Suppressor macrophage treated with lipopolysaccharide for 4 hours (primary cell): ENCODE measurements around the gene ZNF264.
A peak's percentile ranks its signal among the peaks of the same experiment; 100 is the strongest.
"Not testable (repeated sequence)": the region's sequence is repeated elsewhere in the genome, so short reads cannot be mapped to it uniquely, and the experiment has no call there.

Experiments
- DNase-seq: peaks from one replicate; pipeline ENCODE4 v3.0.0-alpha.2; 2020

Gene ZNF264

DNA sequence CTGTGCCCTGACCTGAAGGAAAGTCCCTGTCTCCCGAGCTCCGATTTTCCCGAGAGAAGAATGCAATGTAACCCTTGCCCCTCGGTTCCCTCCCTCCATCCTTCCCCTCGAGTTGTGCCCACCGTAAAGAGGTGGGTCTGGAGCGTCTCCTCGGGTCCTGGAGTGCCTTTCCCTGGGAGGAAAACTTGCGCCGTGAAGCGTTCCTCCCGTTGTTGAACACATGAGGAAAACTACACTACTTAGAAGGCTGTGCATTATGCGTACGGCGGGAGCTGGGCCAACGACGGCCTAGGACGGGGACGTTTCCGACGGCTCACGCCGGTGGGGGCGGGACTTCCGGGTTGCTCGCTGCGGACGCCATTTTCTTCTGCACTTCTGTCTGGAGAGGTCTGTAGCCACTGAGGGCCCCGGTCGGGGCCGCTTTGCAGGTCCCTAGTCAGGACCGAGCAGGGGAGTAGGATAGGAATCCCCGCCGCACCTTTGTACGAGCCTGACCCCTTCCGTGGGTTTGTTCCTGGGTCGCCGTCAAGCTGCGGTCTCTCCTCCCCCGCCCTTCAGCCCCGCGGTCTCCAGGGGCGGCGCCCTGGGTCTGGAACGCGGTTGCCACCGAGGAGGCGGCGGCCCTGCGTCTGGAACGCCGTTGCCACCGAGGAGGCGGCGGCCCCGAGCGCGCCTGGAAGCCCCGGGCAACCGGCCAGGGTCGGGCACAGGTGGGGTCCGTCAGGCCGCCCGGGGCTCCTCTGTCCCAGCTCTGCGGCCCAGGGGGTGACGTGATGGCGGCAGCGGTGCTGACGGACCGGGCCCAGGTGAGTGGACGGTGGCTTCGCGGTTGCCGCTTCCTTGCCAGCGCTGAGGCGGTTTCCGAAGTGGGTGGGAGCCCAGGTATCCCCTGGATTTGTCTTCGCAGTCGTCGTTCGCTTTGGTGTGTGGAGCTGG is at the start of gene ZNF264:
ZNF264 (plus strand) TSS at position 360 of the 936 bp plus-strand sequence; CDS start at position 774, 414 bp downstream.
- peak; percentile 89 for DNase-seq

DNA sequence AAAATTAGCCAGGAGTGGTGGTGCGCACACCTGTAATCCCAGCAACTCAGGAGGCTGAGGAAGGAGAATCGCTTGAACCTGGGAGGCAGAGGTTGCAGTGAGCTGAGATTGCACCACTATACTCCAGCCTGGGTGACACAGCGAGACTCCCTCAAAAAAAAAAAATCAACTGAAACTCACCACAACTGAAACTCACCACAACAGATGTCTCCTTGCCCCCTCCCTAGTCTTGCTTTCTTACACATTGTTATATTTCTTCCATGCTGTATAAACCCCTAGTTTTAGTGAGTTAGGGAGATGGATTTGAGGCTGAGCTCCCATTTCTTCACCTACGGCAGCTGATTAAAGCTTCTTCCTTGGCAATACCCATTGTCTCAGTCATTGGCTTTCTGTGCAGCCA is 49.6 kb upstream of the ZNF264 start:
- DNase-seq: no peak

DNA sequence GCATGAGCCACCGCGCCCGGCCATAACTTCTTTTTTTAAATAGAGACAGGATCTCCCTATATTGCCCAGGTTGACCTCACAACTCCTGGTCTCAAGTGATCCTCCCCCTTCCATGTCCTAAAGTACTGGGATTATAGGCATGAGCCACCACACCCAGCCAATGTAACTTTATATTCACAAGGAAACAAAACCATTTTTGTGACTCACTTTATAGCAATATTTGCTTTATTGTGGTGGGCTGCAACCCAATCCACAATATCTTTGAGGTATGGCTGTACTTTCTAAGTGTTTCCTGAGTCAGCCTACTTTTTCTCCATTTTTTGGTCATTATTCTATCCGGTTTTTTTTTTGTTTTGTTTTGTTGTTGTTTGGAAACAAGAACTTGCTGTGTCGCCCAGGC is 38.4 kb upstream of the ZNF264 start:
- no peak for DNase-seq

DNA sequence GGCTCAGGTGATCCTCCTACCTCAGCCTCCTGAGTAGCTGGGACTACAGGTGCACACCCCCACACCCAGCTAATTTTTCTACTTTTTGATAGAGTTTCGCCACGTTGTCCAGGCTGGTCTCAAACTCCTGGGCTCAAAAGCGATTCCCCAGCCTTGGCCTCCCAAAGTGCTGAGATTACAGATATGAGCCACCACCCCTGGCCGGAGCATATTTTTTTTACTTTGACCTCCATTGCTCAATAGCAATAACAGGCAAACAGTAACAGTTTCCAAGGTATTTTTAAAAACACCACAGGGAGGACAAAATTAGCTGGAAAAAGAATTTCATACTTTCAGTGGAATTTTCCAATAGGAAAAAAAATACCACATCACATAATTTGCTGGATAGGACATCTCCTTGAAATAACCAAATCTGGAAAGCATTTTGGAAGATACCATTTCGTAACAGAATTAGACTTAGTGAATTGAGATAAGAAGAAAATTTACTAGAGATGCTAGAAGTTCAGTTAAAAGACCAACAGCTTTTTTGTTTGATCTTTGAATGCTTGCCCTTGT is 29.2 kb upstream of the ZNF264 start:
- DNase-seq: no peak

DNA sequence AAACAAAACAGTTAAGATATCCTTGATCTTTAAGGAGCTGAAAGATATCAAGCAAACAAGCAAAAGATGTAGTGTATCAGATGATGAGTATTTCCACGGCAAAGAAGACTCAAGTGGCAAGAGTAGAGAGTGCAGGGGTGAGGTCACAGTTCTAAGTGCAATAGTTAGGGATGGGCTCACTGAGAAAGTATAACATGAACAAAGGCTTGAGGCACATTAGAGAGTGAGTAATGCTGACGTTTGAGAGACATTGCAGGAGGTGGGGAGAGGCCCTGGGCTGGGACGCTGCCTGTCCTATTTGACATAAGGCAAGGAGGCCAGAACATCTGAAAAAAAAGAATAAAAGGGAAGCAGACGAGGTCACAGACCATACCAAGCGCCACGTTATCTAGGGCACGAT is 25.5 kb upstream of the ZNF264 start:
- no peak for DNase-seq

DNA sequence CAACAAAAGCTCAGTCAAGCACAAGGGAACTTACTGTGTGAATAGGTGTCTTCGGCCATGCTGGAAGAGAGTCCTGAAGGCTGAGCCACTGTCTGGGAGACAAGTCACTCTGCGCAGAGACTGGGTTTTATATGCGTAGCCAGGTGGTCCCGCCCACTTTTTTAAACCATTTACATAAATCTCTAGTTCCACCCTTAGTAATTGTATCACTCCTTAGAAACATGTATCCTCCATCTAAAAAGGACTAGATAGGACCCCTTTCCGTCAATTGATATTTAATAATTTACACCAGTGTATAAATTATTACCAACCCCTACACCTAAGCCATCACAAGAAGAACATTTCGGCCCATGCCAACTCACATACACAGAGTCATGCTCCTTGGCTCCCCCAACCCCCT is 23.9 kb upstream of the ZNF264 start, which contains the start of gene DUXA:
DUXA (minus strand) TSS at position 101 of the 400 bp plus-strand sequence; CDS start at position 59, 42 bp downstream.
- DNase-seq: no peak

DNA sequence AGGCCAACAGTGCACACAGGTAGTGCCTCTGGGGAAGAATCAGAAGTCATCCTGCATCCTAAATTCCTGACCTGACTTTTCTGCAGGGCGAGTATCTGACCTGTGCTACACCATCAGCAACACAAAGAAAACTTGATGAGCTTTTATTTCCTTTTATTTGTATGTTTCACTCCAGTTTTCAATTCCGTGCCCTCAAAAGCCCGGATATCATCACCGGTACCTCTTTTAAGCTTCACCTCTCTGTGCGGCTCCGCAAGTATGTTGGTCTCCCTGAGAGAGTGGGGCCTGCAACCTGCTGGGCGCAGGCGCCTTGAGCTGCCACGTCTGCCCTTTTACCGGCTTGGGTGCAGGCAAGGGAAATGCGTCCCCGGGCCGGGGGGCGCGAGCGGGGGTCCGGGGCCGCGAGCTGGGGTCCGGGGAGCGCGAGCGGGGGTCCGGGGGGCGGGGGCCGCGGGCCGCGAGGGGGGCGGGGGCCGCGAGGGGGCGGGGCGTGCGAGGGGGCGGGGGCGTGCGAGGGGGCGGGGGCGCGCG is 19.7 kb upstream of the ZNF264 start:
- no peak for DNase-seq

GRCh38 chr19:57190301-57190700 is 999 bp upstream of the ZNF264 start:
- DNase-seq: peak; percentile 13

GRCh38 chr19:57192077-57192420 is 749 bp downstream of the ZNF264 start:
- no peak for DNase-seq

- DNase-seq: no peak
These were observed 1.7 kb downstream of the ZNF264 start for GRCh38 chr19:57192993-57193392.

DNA sequence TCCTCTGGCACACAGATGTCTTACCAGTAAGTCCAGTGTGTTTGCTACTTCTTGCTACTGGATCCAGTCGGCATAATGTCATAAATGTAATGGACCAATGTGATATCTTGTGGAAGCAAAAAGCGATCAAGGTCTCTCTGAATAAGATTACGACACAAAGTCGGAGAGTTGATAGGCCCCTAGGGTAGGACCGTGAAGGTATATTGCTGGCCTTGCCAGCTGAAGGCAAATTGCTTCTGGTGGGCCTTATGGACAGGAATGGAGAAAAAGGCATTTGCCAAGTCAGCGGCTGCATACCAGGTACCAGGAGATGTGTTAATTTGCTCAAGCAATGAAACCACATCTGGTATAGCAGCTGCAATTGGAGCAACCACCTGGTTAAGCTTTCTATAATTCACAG is 6.6 kb downstream of the ZNF264 start:
- not testable (repeated sequence) for DNase-seq

- no peak for DNase-seq
These were observed 10.9 kb downstream of the ZNF264 start for GRCh38 chr19:57202160-57202559.

DNA sequence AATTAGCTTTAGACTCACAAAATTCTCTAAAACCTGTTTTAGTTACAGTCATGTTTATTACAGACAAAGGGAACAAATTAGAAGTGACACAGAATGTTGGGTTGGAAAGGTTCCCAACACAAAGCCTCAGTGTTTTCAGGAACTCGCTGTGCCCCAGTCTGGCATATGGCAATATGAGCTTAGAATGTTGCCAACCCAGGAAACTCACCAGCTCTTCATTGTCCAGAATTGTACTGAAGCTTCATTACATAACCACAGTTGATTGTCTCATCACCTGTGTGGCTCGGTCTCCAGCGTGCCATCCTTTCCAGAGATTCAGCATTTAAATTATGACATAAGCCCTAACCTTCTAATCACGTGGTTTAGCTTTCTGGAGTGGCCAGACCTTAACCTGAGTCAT is 19.1 kb downstream of the ZNF264 start:
- DNase-seq: no peak

- no peak for DNase-seq
These were observed 20.8 kb downstream of the ZNF264 start for GRCh38 chr19:57212109-57212508.

- no peak for DNase-seq
These were observed 36.2 kb downstream of the ZNF264 start for GRCh38 chr19:57227502-57227901.

DNA sequence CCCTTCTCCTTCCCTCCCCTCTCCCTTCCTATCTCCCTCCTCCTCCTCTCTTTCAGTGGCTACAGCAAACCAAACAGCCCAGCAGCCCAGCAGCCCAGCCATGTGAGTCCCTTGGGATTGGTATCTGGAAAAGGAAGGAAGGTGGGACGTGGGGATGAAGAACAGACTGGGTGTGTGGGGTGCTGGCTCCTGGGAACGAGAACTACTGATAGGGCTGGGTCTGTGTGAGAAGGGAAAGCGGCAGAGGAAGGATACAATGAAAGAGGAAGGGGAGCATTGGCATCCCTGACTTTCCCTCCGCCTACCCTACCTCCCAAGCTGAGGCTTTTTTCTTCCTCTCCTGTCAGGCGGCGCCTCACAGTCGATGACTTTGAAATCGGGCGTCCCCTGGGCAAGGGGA is 40.4 kb downstream of the ZNF264 start:
- DNase-seq: no peak

GRCh38 chr19:57233207-57233606 is 41.9 kb downstream of the ZNF264 start:
- DNase-seq: no peak

DNA sequence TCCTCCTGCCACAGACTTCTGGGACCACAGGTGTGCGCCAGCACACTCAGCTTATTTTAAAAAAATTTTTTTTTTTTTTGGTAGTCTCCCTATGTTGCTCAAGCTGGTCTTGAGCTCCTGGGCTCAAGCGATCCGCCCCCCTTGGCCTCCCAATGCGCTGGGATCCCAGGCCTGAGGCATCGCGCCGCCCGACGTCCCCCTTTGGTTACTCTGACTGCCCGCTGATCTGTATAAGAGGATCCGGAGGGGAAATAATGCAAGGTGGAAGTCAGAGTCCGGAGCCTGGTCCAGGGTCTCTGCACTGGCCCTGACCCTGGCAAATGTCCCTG is 48.6 kb downstream of the ZNF264 start:
- no peak for DNase-seq

DNA sequence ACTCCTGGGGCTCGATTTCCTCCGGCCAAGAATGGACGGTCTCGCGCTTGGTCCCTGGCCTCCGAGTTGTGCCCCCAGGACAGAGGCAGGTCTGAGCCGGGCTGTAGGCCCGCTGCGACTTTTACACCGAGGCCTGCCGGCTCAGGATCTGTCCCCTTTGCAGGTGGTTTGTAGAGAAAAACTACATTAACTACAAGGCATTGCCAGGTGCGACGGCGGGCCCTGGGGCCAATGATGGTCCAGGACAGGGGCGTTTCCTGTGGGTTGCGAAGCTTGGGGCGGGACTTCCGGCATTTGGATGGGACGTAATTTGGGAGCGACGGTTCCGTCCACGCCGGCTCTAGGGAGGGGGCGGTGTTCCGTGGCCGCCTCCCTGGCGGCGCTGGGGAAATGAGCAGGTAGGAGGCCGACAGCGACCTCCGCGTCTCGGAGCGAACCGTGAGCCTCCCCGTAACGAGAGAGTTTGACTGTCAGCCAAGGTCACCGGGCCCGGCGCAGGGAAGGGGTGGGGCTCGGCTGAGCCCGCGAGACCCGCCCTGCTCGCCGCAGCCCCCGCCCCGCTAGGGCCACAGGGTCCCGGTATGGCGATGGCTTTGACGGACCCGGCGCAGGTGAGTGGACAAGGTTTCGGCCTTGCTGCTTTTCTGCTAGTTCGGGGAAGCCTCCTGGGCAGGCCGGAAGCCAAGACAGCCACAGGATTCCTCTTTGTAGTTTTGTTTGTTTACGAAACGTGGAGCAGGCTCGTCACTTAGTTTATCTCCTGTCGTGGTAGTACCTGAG is 49.2 kb downstream of the ZNF264 start, which contains the start of gene ZNF805:
ZNF805 (plus strand) TSS at position 322 of the 780 bp plus-strand sequence; CDS start at position 582, 260 bp downstream.
- DNase-seq: peak; percentile 94

DNA sequence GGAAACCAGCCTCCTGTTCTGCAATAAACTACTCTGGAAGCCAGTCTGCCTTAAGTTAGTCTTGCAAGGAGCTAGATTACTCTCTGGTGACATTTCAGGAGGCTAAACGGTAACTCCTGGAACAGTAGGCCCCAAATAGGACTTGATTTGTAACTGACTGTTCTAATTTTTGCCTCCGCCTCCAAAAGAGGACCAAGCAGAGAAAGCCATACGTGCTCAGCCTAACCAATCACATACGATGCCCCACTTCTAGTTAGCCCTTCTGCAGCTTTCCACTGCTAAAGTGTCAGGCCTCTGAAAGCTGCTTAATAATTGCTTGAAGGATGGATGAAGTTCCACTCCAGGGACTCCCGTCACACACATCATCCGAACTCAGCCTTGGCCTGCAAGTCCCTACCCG is 49.9 kb downstream of the ZNF264 start:
- DNase-seq: no peak

DNA sequence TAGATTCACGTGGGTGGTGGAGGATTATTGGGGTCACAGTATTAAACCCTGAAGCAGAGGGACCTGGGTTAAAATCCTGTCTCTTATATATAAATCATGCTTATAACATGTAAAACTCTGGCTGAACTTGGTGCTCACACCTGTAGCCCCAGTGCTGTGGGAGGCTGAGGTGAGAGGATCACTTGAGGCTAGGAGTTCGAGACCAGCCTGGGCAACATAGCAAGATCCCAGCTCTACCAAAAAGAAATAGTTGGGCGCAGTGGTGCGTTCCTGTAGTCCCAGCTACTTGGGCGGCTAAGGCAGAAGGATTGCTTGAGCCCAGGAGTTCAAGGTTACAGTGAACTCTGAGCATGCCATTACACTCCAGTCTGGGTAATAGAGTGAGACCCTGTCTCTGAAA is 51.5 kb downstream of the ZNF264 start:
- DNase-seq: no peak

GRCh38 chr19:57244513-57244912 is 53.2 kb downstream of the ZNF264 start:
- DNase-seq: no peak

- DNase-seq: no peak
These were observed 53.8 kb downstream of the ZNF264 start for GRCh38 chr19:57245066-57245465.
